GM19468 (cell line): ENCODE measurements around the gene IGSF8.

Experiments used
- ATAC-seq: cut with Tn5 transposase; IDR thresholded peaks from one replicate; pipeline ENCODE4 v1.9.1; 2021; ENCODE audit warnings: mild to moderate bottlenecking, moderate library complexity, moderate number of reproducible peaks; ENCODE audit not compliant: unreplicated experiment; ENCODE audit errors: extremely low read depth

IGSF8 gene

GRCh38 chr1:160108888-160109662 lies 10.7 kb upstream of the IGSF8 start:
- no peak for ATAC-seq

GRCh38 chr1:160107512-160107911 lies 9.1 kb upstream of the IGSF8 start:
- no peak for ATAC-seq

- ATAC-seq = no peak
These were observed 6.7 kb upstream of the IGSF8 start for GRCh38 chr1:160105155-160105554.

GRCh38 chr1:160104486-160104885 lies 6.1 kb upstream of the IGSF8 start:
- no peak for ATAC-seq

- no peak for ATAC-seq
These were observed 5.4 kb upstream of the IGSF8 start for GRCh38 chr1:160103658-160104408.

- no peak for ATAC-seq
These were observed 3.5 kb upstream of the IGSF8 start for GRCh38 chr1:160101717-160102522.

- no peak for ATAC-seq
These were observed 2.8 kb upstream of the IGSF8 start for GRCh38 chr1:160101037-160101716.

- ATAC-seq = no peak
These were observed 1.4 kb upstream of the IGSF8 start for GRCh38 chr1:160099716-160100375.

GRCh38 chr1:160098852-160099561 lies 588 bp upstream of the IGSF8 start:
- peak; percentile 78 for ATAC-seq

- ATAC-seq = no peak
These were observed 1.1 kb downstream of the IGSF8 start for GRCh38 chr1:160097151-160097910.

GRCh38 chr1:160096274-160097116 lies 1.9 kb downstream of the IGSF8 start:
- no peak for ATAC-seq

- no peak for ATAC-seq
These were observed 2.9 kb downstream of the IGSF8 start for GRCh38 chr1:160095382-160096105.

GRCh38 chr1:160094806-160095205 lies 3.6 kb downstream of the IGSF8 start:
- no peak for ATAC-seq

GRCh38 chr1:160094291-160094625 lies 4.2 kb downstream of the IGSF8 start:
- ATAC-seq = no peak

GRCh38 chr1:160093624-160094290 lies 4.7 kb downstream of the IGSF8 start:
- no peak for ATAC-seq

GRCh38 chr1:160093069-160093395 lies 5.4 kb downstream of the IGSF8 start:
- ATAC-seq = no peak
